SK-N-SH (cell line): ENCODE data around the gene MNT. TPM values are rescaled to one million over a fixed set of nuclear protein-coding genes. Genes with fewer than 3 reads are reported as not detected.

Experiments used
- CTCF ChIA-PET: fragments of 300-600, 350-600 bp; formaldehyde crosslinking; extraction: SDS; loops from one replicate; lab custom pipeline; 2021; lab: Yijun Ruan, JAX
- POLR2A ChIA-PET: fragments of 350-600 bp; sonication (Branson Sonifier 250); formaldehyde crosslinking; extraction: SDS; loops from one replicate; lab custom pipeline; 2020; ENCODE audit warnings: antibody characterized with exemption, inconsistent platforms; lab: Yijun Ruan, JAX
- DNase-seq: peaks from one replicate; pipeline ENCODE4 v3.0.0; 2012
- H2AFZ ChIP-seq: fragments of 200-600 bp; sonication (generic); 2 replicates; pipeline ENCODE4 v1.8.1; 2016; ENCODE audit warnings: antibody characterized with exemption, mild to moderate bottlenecking, low read depth
- H3F3A ChIP-seq: fragments of 200-600 bp; sonication (generic); replicated peaks from 2 replicates; pipeline ENCODE3; 2016; ENCODE audit warnings: antibody characterized with exemption, mild to moderate bottlenecking; ENCODE audit not compliant: insufficient read depth
- H3K27ac ChIP-seq, 2 experiments: fragments of 200-500 bp in 1 of 2; fragments of 200-600 bp in 1 of 2; sonication (Bioruptor generic) in 1 of 2; sonication (generic), shearing (Covaris generic) in 1 of 2; 2 replicates each; pipeline versions ENCODE4 v1.5.1 to v1.6.1; 2014 to 2016; ENCODE audit warnings: low read depth in 2 of 2, inconsistent platforms in 1 of 2, low read length in 1 of 2, mild to moderate bottlenecking in 1 of 2, mixed read lengths in 1 of 2
- H3K27me3 ChIP-seq: fragments of 200-600 bp; sonication (generic), shearing (Covaris generic); 2 replicates; pipeline ENCODE4 v1.6.1; 2016; ENCODE audit warnings: mixed run types; ENCODE audit not compliant: insufficient read depth
- H3K36me3 ChIP-seq, 2 experiments: fragments of 200-500 bp in 1 of 2; fragments of 200-600 bp in 1 of 2; sonication (Bioruptor generic) in 1 of 2; sonication (generic) in 1 of 2; replicated peaks in 1 of 2; 2 replicates each; pipeline versions ENCODE3 to v1.5.1; 2014 to 2016; ENCODE audit warnings: low read length in 1 of 2, mild to moderate bottlenecking in 1 of 2; ENCODE audit not compliant: insufficient read depth in 2 of 2, control insufficient read depth in 1 of 2
- H3K4me1 ChIP-seq, 2 experiments: fragments of 200-500 bp in 1 of 2; fragments of 200-600 bp in 1 of 2; sonication (Bioruptor generic) in 1 of 2; sonication (generic), shearing (Covaris generic) in 1 of 2; 2 replicates each; pipeline versions ENCODE4 v1.5.1 to v1.6.1; 2014 to 2016; ENCODE audit warnings: low read depth in 1 of 2, low read length in 1 of 2, mixed run types in 1 of 2; ENCODE audit not compliant: insufficient read depth in 2 of 2, control insufficient read depth in 1 of 2
- H3K4me2 ChIP-seq: fragments of 200-600 bp; sonication (generic), shearing (Covaris generic); 2 replicates; pipeline ENCODE4 v1.6.1; 2017; ENCODE audit warnings: mixed run types
- H3K4me3 ChIP-seq, 2 experiments: fragments of 200-500 bp in 1 of 2; fragments of 200-600 bp in 1 of 2; sonication (Bioruptor generic) in 1 of 2; sonication (generic), shearing (Covaris generic) in 1 of 2; 2 replicates each; pipeline versions ENCODE4 v1.5.1 to v1.8.1; 2014 to 2016; ENCODE audit warnings: low read depth in 2 of 2, inconsistent platforms in 1 of 2, low read length in 1 of 2, mild to moderate bottlenecking in 1 of 2, mixed read lengths in 1 of 2, moderate library complexity in 1 of 2
- H3K79me2 ChIP-seq: fragments of 200-600 bp; sonication (generic); 2 replicates; pipeline ENCODE4 v1.8.1; 2017; ENCODE audit warnings: mild to moderate bottlenecking; ENCODE audit not compliant: insufficient read depth
- H3K9ac ChIP-seq: fragments of 200-600 bp; sonication (generic); 2 replicates; pipeline ENCODE4 v1.6.1; 2017; ENCODE audit warnings: mixed run types
- H3K9me2 ChIP-seq: fragments of 200-600 bp; sonication (generic); 2 replicates; pipeline ENCODE4 v1.6.1; 2017; ENCODE audit warnings: mixed run types
- H3K9me3 ChIP-seq: fragments of 200-600 bp; sonication (generic); 2 replicates; pipeline ENCODE4 v1.6.1; 2017; ENCODE audit warnings: mixed run types, mild to moderate bottlenecking, moderate library complexity
- H4K20me1 ChIP-seq: fragments of 200-600 bp; sonication (generic); 2 replicates; pipeline ENCODE4 v1.6.1; 2017; ENCODE audit warnings: mild to moderate bottlenecking, mixed run types; ENCODE audit not compliant: insufficient read depth
- CHD2 ChIP-seq: fragments of 150-350 bp; IDR thresholded peaks from 2 replicates; pipeline ENCODE4 v1.6.1; 2018; ENCODE audit warnings: low read length; ENCODE audit not compliant: partially characterized antibody
- CTCF ChIP-seq: fragments of 200-600 bp; sonication (generic); IDR thresholded peaks from 2 replicates; pipeline ENCODE4 v1.6.1; 2017; ENCODE audit warnings: antibody characterized with exemption, mild to moderate bottlenecking, moderate library complexity
- ELF1 ChIP-seq: IDR thresholded peaks from 2 replicates; pipeline ENCODE4 v1.4.0; 2012
- EZH2phosphoT487 ChIP-seq: fragments of 200-600 bp; sonication (generic); IDR thresholded peaks from 2 replicates; pipeline ENCODE4 v1.6.1; 2017; ENCODE audit warnings: low read depth, mixed run types, mild to moderate bottlenecking, antibody characterized with exemption, moderate library complexity, borderline replicate concordance
- FOSL2 ChIP-seq: IDR thresholded peaks from 2 replicates; pipeline ENCODE4 v1.4.0; 2012; ENCODE audit warnings: low read depth, mild to moderate bottlenecking, moderate library complexity, borderline replicate concordance
- FOXJ3 ChIP-seq: sonication (generic); formaldehyde crosslinking; IDR thresholded peaks from 2 replicates; pipeline ENCODE4 v1.5.1; 2020; ENCODE audit warnings: mild to moderate bottlenecking, missing genetic modification reagents
- FOXM1 ChIP-seq: IDR thresholded peaks from 2 replicates; pipeline ENCODE4 v1.4.0; 2012; ENCODE audit warnings: low read depth, mild to moderate bottlenecking
- GATA2 ChIP-seq: sonication (generic); formaldehyde crosslinking; IDR thresholded peaks from 2 replicates; pipeline ENCODE4 v1.5.0; 2020; ENCODE audit warnings: mild to moderate bottlenecking, missing genetic modification reagents
- IRF3 ChIP-seq: fragments of 150-350 bp; IDR thresholded peaks from 2 replicates; pipeline ENCODE4 v1.6.1; 2016; ENCODE audit warnings: mild to moderate bottlenecking, low read depth, low read length
- JUND ChIP-seq: IDR thresholded peaks from 2 replicates; pipeline ENCODE4 v1.4.0; 2012
- MEF2A ChIP-seq: IDR thresholded peaks from 2 replicates; pipeline ENCODE4 v1.4.0; 2012; ENCODE audit warnings: low read depth, borderline replicate concordance
- MXI1 ChIP-seq: IDR thresholded peaks from 2 replicates; pipeline ENCODE4 v1.6.1; 2012; ENCODE audit warnings: mild to moderate bottlenecking, low read depth, low read length, improper control_type of control experiment
- RAD21 ChIP-seq: IDR thresholded peaks from 2 replicates; pipeline ENCODE4 v1.6.1; 2012; ENCODE audit warnings: mild to moderate bottlenecking, low read length
- REST ChIP-seq: IDR thresholded peaks from 2 replicates; pipeline ENCODE4 v1.6.1; 2012; ENCODE audit warnings: mild to moderate bottlenecking, low read depth, low read length, moderate library complexity
- RFX5 ChIP-seq: IDR thresholded peaks from 2 replicates; pipeline ENCODE4 v1.6.1; 2012; ENCODE audit warnings: mild to moderate bottlenecking, improper control_type of control experiment, low read length
- RXRA ChIP-seq: IDR thresholded peaks from 2 replicates; pipeline ENCODE4 v1.4.0; 2012; ENCODE audit warnings: low read depth, mild to moderate bottlenecking, borderline replicate concordance
- SIN3A ChIP-seq: IDR thresholded peaks from 2 replicates; pipeline ENCODE4 v1.6.1; 2012; ENCODE audit warnings: low read depth, mild to moderate bottlenecking, low read length, moderate library complexity, borderline replicate concordance
- SMC3 ChIP-seq: IDR thresholded peaks from 2 replicates; pipeline ENCODE4 v1.6.1; 2012; ENCODE audit warnings: low read depth, low read length, improper control_type of control experiment
- TAF1 ChIP-seq: IDR thresholded peaks from 2 replicates; pipeline ENCODE4 v1.6.1; 2012; ENCODE audit warnings: low read depth, mild to moderate bottlenecking, low read length, moderate library complexity, borderline replicate concordance
- TEAD4 ChIP-seq: IDR thresholded peaks from 2 replicates; pipeline ENCODE4 v1.4.0; 2012; ENCODE audit warnings: mild to moderate bottlenecking, borderline replicate concordance; ENCODE audit not compliant: insufficient read depth
- YY1 ChIP-seq: IDR thresholded peaks from 2 replicates; pipeline ENCODE4 v1.4.0; 2012; ENCODE audit warnings: low read depth, mild to moderate bottlenecking
- WGBS: methylation state at CpG from one replicate; pipeline ENCODE4 v1.1.6; 2017; ENCODE audit warnings: low lambda C conversion rate; 5-methylcytosine and 5-hydroxymethylcytosine counted together
- polyA plus RNA-seq, 3 experiments: library from polyadenylated mRNA; depleted of rRNA; stranded (reverse); fragments of >200 nt; gene quantifications; 2 replicates each; pipeline ENCODE4 v1.2.3, GENCODE V29; 2012

The MNT gene
- polyA plus RNA-seq, 1 of the 3 experiments (the other 2 are of a cell fraction): 7.1 TPM

GRCh38 chr17:2361010-2361760 is 39.7 kb downstream of the MNT start:
- Histone ChIP-seq H2AFZ (no peak overlapping the region), H3K4me3 (no peak overlapping the region), H4K20me1 (peaks cover 30% of the 10 kb centered on the region), H3K9me2 (no peaks in the 10 kb centered on the region), H3F3A (no peaks in the 10 kb centered on the region), H3K36me3 (peaks cover 0 to 37% of the 10 kb centered on the region in 2 experiments), H3K9me3 (no peaks in the 10 kb centered on the region), H3K4me1 (peaks cover 2 to 16% of the 10 kb centered on the region in 2 experiments; a peak in 2 of 4 replicates), H3K9ac (no peak overlapping the region), H3K27me3 (no peaks in the 10 kb centered on the region), H3K4me2 (no peak overlapping the region), H3K79me2 (peaks cover 6% of the 10 kb centered on the region; the same call in 1 of the 2 replicates), H3K27ac (no peak overlapping the region)
- ChIA-PET POLR2A (interaction anchor here (0.6 to 1.7 kb wide), 3 partner anchors 10 to 63 kb away, joined by 3 to 5 read pairs (median 4); partner anchors contain the start of gene TSR1), CTCF (interaction anchor here (0.9 to 4.2 kb wide), 4 partner anchors 8 to 55 kb away, joined by 3 to 18 read pairs (median 13); no protein-coding TSS in a partner anchor)
- DNase-seq: peak; percentile 30
- 87% methylated on average over 17 of the region's 21 CpGs for WGBS
- TF ChIP-seq FOSL2 (no peak), TEAD4 (no peak), RXRA (no peak), JUND (no peak), YY1 (no peak)

- DNase-seq: no peak
- Histone ChIP-seq H3F3A (peaks cover 10% of the 10 kb centered on the region), H3K79me2 (peaks cover 6% of the 10 kb centered on the region; the same call in 1 of the 2 replicates), H3K4me3 (no peak overlapping the region), H3K27ac (no peak overlapping the region), H3K9ac (no peak overlapping the region), H3K9me3 (no peaks in the 10 kb centered on the region), H3K9me2 (no peaks in the 10 kb centered on the region), H3K36me3 (peaks cover 0 to 8% of the 10 kb centered on the region in 2 experiments), H2AFZ (no peak overlapping the region), H3K27me3 (no peaks in the 10 kb centered on the region), H4K20me1 (peaks cover 36% of the 10 kb centered on the region), H3K4me1 (peaks cover 2 to 16% of the 10 kb centered on the region in 2 experiments; a peak in 2 of 4 replicates), H3K4me2 (no peak overlapping the region)
- POLR2A ChIA-PET: no interaction called here
- 95% methylated on average over 6 of the region's 10 CpGs for WGBS
- CTCF ChIA-PET: interaction anchor here (1.5 to 4.2 kb wide), 2 partner anchors 21 to 59 kb away, joined by 3 to 18 read pairs; partner anchors contain the start of gene SGSM2
- no peak for TF ChIP-seq ELF1
- no peak for TF ChIP-seq YY1
- no peak for TF ChIP-seq RAD21
- TF ChIP-seq GATA2 (CRISPR knock-in tag): no peak
- TF ChIP-seq TAF1: no peak
- TF ChIP-seq EZH2phosphoT487: no peak
- TF ChIP-seq REST: no peak
- no peak for TF ChIP-seq MXI1
- no peak for TF ChIP-seq MEF2A
- TF ChIP-seq CHD2: no peak
- no peak for TF ChIP-seq FOXM1
- no peak for TF ChIP-seq SMC3
- no peak for TF ChIP-seq RFX5
- no peak for TF ChIP-seq CTCF
- TF ChIP-seq JUND: no peak
- TF ChIP-seq IRF3: no peak
- TF ChIP-seq FOXJ3 (CRISPR knock-in tag): no peak
- no peak for TF ChIP-seq SIN3A
Observed at GRCh38 chr17:2357931-2358434, 42.9 kb downstream of the MNT start.
